Measurements from ENCODE around the gene MAP4K1. TPM values are rescaled to one million over a fixed set of nuclear protein-coding genes. Genes with fewer than 3 reads are reported as not detected.

Gene MAP4K1
- total RNA-seq (1 to 10 TPM in 3 of 4 donors, under 1 TPM in 1; 0.67 to 1.4 (median 1.2) TPM), polyA plus RNA-seq (under 1 TPM; 0.36 to 0.68 (median 0.64) TPM)
- long read RNA-seq, donor 1 = 0 reads
- long read RNA-seq, donor 2 = 0 reads

- intact Hi-C loops (cut with DNase I) = no loop called here
- ATAC-seq (peak; percentile 2 to 11 (median 8)), DNase-seq (peak; percentile 46 to 78)
- peak within 1 kb of the TSS; percentile 93 for H3K27ac ChIP-seq
- H3K9me3 ChIP-seq = no peaks in the 10 kb centered on the region
- 34 to 38% (median 37%) methylated on average over 28 of the region's 28 CpGs for WGBS, 3 donors
- no peak for TF ChIP-seq CTCF (IDR thresholded peaks at IDR 0.05)
- no peaks in the 10 kb centered on the region for H3K27me3 ChIP-seq (ENCODE audit: insufficient read depth in 3 of 3, low read length in 2 of 3)
- peak within 1 kb of the TSS; percentile 95 for H3K4me3 ChIP-seq
- peaks cover 2 to 29% of the 10 kb centered on the region in 2 donors for H3K36me3 ChIP-seq (ENCODE audit: insufficient read depth in 1 of 2, low read depth in 1 of 2)
- H3K4me1 ChIP-seq = peaks cover 13% of the 10 kb centered on the region
These were observed at the start of gene MAP4K1 for GRCh38 chr19:38617764-38618589. MAP4K1 (minus strand) TSS chr19:38617953; CDS start chr19:38617895, 58 bp downstream.

GRCh38 chr19:38666663-38667511 is 49.1 kb upstream of the MAP4K1 start:
- peak; percentile 49 to 61 for DNase-seq
- WGBS, 3 donors = 28 to 30% (median 28%) methylated on average over 10 of the region's 10 CpGs
- peak; percentile 32 to 48 (median 36) for ATAC-seq
- intact Hi-C loops (cut with DNase I) = no loop called here
- TF ChIP-seq CTCF (IDR thresholded peaks at IDR 0.05) = no peak
- H3K4me1 ChIP-seq = peaks cover 100% of the 10 kb centered on the region
- peak overlapping the region; percentile 95 for H3K27ac ChIP-seq
- no peaks in the 10 kb centered on the region for H3K9me3 ChIP-seq
- no peaks in the 10 kb centered on the region for H3K27me3 ChIP-seq (ENCODE audit: insufficient read depth in 3 of 3, low read length in 2 of 3)
- peak overlapping the region; percentile 15 for H3K4me3 ChIP-seq
- peaks cover 0 to 5% of the 10 kb centered on the region in 2 donors for H3K36me3 ChIP-seq (ENCODE audit: insufficient read depth in 1 of 2, low read depth in 1 of 2)

- peak overlapping the region; percentile 49 for H3K4me3 ChIP-seq
- DNase-seq = peak; percentile 56 to 75
These were observed 48.4 kb upstream of the MAP4K1 start for GRCh38 chr19:38665950-38666662.

More at GRCh38 chr19:38665950-38666662, 48.4 kb upstream of the MAP4K1 start:
- H3K27me3 ChIP-seq (ENCODE audit: insufficient read depth in 3 of 3, low read length in 2 of 3) = no peaks in the 10 kb centered on the region
- H3K4me1 ChIP-seq = peaks cover 100% of the 10 kb centered on the region
- WGBS, 3 donors = 25 to 45% (median 30%) methylated on average over 19 of the region's 19 CpGs
- ATAC-seq = peak in 2 of 4 donors; percentile 7
- H3K27ac ChIP-seq = peak overlapping the region; percentile 95
- no peaks in the 10 kb centered on the region for H3K9me3 ChIP-seq
- TF ChIP-seq CTCF (IDR thresholded peaks at IDR 0.05) = no peak
- intact Hi-C loops (cut with DNase I) = no loop called here
- H3K36me3 ChIP-seq (ENCODE audit: insufficient read depth in 1 of 2, low read depth in 1 of 2) = peaks cover 0 to 5% of the 10 kb centered on the region in 2 donors
